OCI-LY1 (cell line): ENCODE results near the gene NFKBIL1.

Experiments used
- CTCF ChIP-seq: fragments of 200-600 bp; sonication (generic), shearing (Covaris generic); IDR thresholded peaks from 2 replicates; pipeline ENCODE4 v1.5.1; 2017; ENCODE audit warnings: mild to moderate bottlenecking, antibody characterized with exemption, low read length, moderate library complexity, mixed read lengths
- EZH2 ChIP-seq: fragments of 200-600 bp; sonication (generic), shearing (Covaris generic); IDR thresholded peaks from 2 replicates; pipeline ENCODE4 v1.8.0; 2017; ENCODE audit warnings: borderline replicate concordance, mixed run types, mild to moderate bottlenecking, antibody characterized with exemption, low read length, moderate library complexity, mixed read lengths

GRCh38 chr6:31580438-31580740 lies 33.0 kb downstream of the NFKBIL1 start:
- TF ChIP-seq CTCF (no peak), EZH2 (no peak)
